Measurements from ENCODE around the gene ACSL4.
"Not testable (repeated sequence)": the region's sequence is repeated elsewhere in the genome, so short reads cannot be mapped to it uniquely, and the experiment has no call there.

The ACSL4 gene

GRCh38 chrX:109724971-109725370, 8.1 kb downstream of the ACSL4 start:
- DNase-seq, result not testable (repeated sequence)

GRCh38 chrX:109720947-109721346, 12.1 kb downstream of the ACSL4 start:
- no peak for DNase-seq

GRCh38 chrX:109719264-109719663, 13.8 kb downstream of the ACSL4 start:
- DNase-seq, result no peak

GRCh38 chrX:109716431-109717028, 16.5 kb downstream of the ACSL4 start:
- DNase-seq, result no peak

- no peak for DNase-seq
Observed at GRCh38 chrX:109714340-109714958, 18.6 kb downstream of the ACSL4 start.

- no peak for DNase-seq
Observed at GRCh38 chrX:109710181-109710580, 22.9 kb downstream of the ACSL4 start.

GRCh38 chrX:109709129-109709631, 23.9 kb downstream of the ACSL4 start:
- no peak for DNase-seq

- no peak for DNase-seq
Observed at GRCh38 chrX:109707720-109708119, 25.3 kb downstream of the ACSL4 start.

- DNase-seq, result no peak
Observed at GRCh38 chrX:109707319-109707718, 25.7 kb downstream of the ACSL4 start.

GRCh38 chrX:109704563-109704962, 28.5 kb downstream of the ACSL4 start:
- no peak for DNase-seq

- no peak for DNase-seq
Observed at GRCh38 chrX:109697855-109698254, 35.2 kb downstream of the ACSL4 start.

- no peak for DNase-seq
Observed at GRCh38 chrX:109696146-109696740, 36.8 kb downstream of the ACSL4 start.

- DNase-seq, result no peak
Observed at GRCh38 chrX:109695637-109696036, 37.4 kb downstream of the ACSL4 start.

GRCh38 chrX:109691752-109692151, 41.3 kb downstream of the ACSL4 start:
- no peak for DNase-seq

GRCh38 chrX:109691277-109691676, 41.8 kb downstream of the ACSL4 start:
- no peak for DNase-seq

- no peak for DNase-seq
Observed at GRCh38 chrX:109687903-109688302, 45.2 kb downstream of the ACSL4 start.

- no peak for DNase-seq
Observed at GRCh38 chrX:109685656-109686078, 47.4 kb downstream of the ACSL4 start.

GRCh38 chrX:109684136-109684535, 48.9 kb downstream of the ACSL4 start:
- no peak for DNase-seq

- DNase-seq, result no peak
Observed at GRCh38 chrX:109681475-109682081, 51.5 kb downstream of the ACSL4 start.

GRCh38 chrX:109679820-109680219, 53.2 kb downstream of the ACSL4 start:
- DNase-seq, result no peak

GRCh38 chrX:109672239-109672638, 60.8 kb downstream of the ACSL4 start:
- no peak for DNase-seq

GRCh38 chrX:109671170-109671569, 61.9 kb downstream of the ACSL4 start:
- DNase-seq, result not testable (repeated sequence)

GRCh38 chrX:109667986-109668385, 65.1 kb downstream of the ACSL4 start:
- no peak for DNase-seq
